Uterus (tissue), 2 donors: ENCODE results near the gene TFEC.

Experiments
- POLR2A ChIP-seq, 2 donors: fragments of 450-650 bp; IDR thresholded peaks; one replicate each; pipeline ENCODE4 v1.6.1; 2016; ENCODE audit warnings: antibody characterized with exemption in 2 of 2, mild to moderate bottlenecking in 1 of 2, moderate library complexity in 1 of 2
- TF ChIP-seq, protein P1 (sequence below), 4 experiments: fragments of 200-600 bp in 2 of 4; fragments of 450-650 bp in 2 of 4; sonication (generic) in 2 of 4; IDR thresholded peaks; one replicate each; pipeline ENCODE4 v1.5.1; 2016 to 2019; ENCODE audit warnings: antibody characterized with exemption in 4 of 4, mild to moderate bottlenecking in 2 of 4, moderate library complexity in 1 of 4

DNA sequence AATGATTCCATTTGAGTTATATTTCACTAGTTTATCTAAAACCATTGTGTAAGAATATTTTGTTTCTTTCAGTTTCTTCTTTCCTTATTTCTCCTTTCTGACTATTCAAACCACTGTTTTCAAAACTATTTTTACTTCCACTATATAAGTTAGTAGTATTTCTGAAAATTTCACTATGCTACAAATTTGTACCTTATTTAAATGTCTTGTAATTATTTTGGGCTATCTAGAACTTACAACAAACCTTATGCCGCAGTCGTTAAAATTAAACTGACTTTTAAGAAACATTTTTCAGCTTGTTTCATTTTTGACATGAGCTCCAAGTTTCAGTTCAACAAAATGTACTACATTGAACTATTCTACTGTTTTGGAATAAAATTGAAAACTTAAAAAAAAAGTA, 1.8 kb downstream of the TFEC start:
- TF ChIP-seq POLR2A (IDR thresholded peaks at IDR 0.05), result no peak
- TF ChIP-seq, protein P1, sequence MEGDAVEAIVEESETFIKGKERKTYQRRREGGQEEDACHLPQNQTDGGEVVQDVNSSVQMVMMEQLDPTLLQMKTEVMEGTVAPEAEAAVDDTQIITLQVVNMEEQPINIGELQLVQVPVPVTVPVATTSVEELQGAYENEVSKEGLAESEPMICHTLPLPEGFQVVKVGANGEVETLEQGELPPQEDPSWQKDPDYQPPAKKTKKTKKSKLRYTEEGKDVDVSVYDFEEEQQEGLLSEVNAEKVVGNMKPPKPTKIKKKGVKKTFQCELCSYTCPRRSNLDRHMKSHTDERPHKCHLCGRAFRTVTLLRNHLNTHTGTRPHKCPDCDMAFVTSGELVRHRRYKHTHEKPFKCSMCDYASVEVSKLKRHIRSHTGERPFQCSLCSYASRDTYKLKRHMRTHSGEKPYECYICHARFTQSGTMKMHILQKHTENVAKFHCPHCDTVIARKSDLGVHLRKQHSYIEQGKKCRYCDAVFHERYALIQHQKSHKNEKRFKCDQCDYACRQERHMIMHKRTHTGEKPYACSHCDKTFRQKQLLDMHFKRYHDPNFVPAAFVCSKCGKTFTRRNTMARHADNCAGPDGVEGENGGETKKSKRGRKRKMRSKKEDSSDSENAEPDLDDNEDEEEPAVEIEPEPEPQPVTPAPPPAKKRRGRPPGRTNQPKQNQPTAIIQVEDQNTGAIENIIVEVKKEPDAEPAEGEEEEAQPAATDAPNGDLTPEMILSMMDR (IDR thresholded peaks at IDR 0.05), result no peak
